ENCODE measurements around the gene ZNF740. TPM values are rescaled to one million over a fixed set of nuclear protein-coding genes. Genes with fewer than 3 reads are reported as not detected.

ZNF740 gene
- total RNA-seq, 1 experiment from 2014 or later: 49.7 TPM

DNA sequence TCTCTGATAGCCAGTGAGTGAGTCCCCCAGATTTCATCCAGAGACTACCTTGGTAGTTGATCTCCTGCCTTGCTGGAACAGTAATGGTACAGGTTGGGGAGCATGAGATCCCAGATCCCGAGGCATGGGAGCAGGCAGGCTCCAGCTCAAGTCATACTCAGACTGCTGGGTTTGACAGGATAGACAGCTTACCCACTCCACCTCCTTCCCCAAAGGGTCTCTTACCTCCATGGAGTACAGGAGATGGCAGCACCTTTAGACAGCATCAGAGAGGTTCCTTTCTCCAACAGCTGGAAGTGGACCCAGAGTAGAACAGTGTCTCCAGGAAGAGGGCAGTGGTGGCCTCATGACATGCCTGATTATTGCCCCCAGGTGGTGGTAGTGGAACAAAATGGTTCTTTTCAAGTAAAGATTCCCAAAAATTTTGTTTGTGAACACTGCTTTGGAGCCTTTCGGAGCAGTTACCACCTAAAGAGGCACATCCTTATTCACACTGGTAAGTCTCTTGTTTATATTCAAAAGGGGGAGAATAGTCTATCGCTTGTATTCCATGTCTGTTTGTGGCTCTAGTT is 5.1 kb downstream of the ZNF740 start:
- CTCF ChIA-PET: interaction anchor here (0.6 to 1.5 kb wide), 2 partner anchors 11 to 91 kb away, joined by 3 to 5 read pairs; no protein-coding TSS in a partner anchor
- H3K27me3 ChIP-seq (ENCODE audit: insufficient read depth, low read length): no peaks in the 10 kb centered on the region
- intact Hi-C loops (cut with micrococcal nuclease): no loop called here
- no peak overlapping the region for H3K4me2 ChIP-seq (ENCODE audit: low read length)
- no TSS peak for BruUV-seq (replicated peaks)
- no peak overlapping the region for H3K9ac ChIP-seq (ENCODE audit: low read length)
- H2AFZ ChIP-seq (ENCODE audit: low read depth, low read length, poor library complexity, severe bottlenecking): no peak overlapping the region
- no peak overlapping the region for H3K27ac ChIP-seq (ENCODE audit: low read depth, low read length)
- H3K9me2 ChIP-seq (ENCODE audit: insufficient read depth): no peaks in the 10 kb centered on the region
- H4K20me1 ChIP-seq (ENCODE audit: insufficient read depth): no peaks in the 10 kb centered on the region
- RAD21 ChIA-PET (ENCODE audit: low non-redundant PET in 1 of 2, low total read pairs in 2 of 2, uncharacterized antibody in 2 of 2, unreplicated experiment in 2 of 2): no interaction called here
- H3K4me3 ChIP-seq (replicated peaks in 1 of 2; ENCODE audit: low read depth in 1 of 2, low read length in 2 of 2): no peak overlapping the region
- ATAC-seq (no peak), DNase-seq (ENCODE audit: low read depth, low spot score) (no peak)
- peaks cover 47 to 52% of the 10 kb centered on the region in 2 experiments; a peak in 3 of 4 replicates for H3K36me3 ChIP-seq (ENCODE audit: control insufficient read depth in 1 of 2, insufficient read depth in 2 of 2, low read length in 2 of 2)
- TF ChIP-seq FOSL1 (IDR thresholded peaks at IDR 0.05; ENCODE audit: low read depth) (no peak), CEBPB (IDR thresholded peaks at IDR 0.05; ENCODE audit: low read depth) (no peak), RAD21 (IDR thresholded peaks at IDR 0.05; ENCODE audit: low read depth) (0 out of 2 replicates have a peak, but pooled peaks have one; percentile 17)
- TF ChIP-seq, protein P1, sequence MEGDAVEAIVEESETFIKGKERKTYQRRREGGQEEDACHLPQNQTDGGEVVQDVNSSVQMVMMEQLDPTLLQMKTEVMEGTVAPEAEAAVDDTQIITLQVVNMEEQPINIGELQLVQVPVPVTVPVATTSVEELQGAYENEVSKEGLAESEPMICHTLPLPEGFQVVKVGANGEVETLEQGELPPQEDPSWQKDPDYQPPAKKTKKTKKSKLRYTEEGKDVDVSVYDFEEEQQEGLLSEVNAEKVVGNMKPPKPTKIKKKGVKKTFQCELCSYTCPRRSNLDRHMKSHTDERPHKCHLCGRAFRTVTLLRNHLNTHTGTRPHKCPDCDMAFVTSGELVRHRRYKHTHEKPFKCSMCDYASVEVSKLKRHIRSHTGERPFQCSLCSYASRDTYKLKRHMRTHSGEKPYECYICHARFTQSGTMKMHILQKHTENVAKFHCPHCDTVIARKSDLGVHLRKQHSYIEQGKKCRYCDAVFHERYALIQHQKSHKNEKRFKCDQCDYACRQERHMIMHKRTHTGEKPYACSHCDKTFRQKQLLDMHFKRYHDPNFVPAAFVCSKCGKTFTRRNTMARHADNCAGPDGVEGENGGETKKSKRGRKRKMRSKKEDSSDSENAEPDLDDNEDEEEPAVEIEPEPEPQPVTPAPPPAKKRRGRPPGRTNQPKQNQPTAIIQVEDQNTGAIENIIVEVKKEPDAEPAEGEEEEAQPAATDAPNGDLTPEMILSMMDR (IDR thresholded peaks at IDR 0.05 in 2 of 3, conservative IDR thresholded peaks at IDR 0.05 in 1 of 3; ENCODE audit: borderline replicate concordance in 1 of 3, insufficient read depth in 1 of 3, low read depth in 2 of 3, low read length in 2 of 3): peak; percentile 9 to 23 (median 16); a peak in 3 of 6 replicates
- H3K9me3 ChIP-seq (ENCODE audit: control insufficient read depth in 1 of 2, insufficient read depth in 1 of 2, low read depth in 1 of 2, low read length in 2 of 2): no peaks in the 10 kb centered on the region
- peaks cover 34% of the 10 kb centered on the region for H3K79me2 ChIP-seq (ENCODE audit: insufficient read depth, low read length)
- H3K4me1 ChIP-seq (ENCODE audit: control insufficient read depth in 1 of 2, insufficient read depth in 2 of 2, low read length in 2 of 2): peaks cover 11 to 18% of the 10 kb centered on the region in 2 experiments
- POLR2A ChIA-PET: no interaction called here

DNA sequence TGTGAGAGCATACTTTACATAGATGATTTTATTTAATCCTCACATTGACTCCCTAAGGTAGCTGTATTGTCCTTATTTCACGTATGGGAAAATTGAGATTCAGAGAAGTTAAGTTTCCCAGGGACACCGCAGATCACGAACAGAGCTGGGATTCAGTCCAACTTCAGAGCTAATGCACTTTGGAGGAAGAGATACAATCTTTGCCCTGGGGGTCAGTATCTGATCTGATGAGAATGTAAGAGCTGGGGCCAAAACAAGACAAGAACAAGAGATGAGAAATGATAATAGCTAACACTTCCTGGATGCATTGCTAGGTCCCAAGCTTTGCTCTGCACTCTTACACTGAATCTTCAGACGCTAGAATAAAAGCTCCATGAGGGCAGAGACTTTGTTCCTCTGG is 6.2 kb downstream of the ZNF740 start:
- Histone ChIP-seq H3K9ac (ENCODE audit: low read length) (no peak overlapping the region), H2AFZ (ENCODE audit: low read depth, low read length, poor library complexity, severe bottlenecking) (no peak overlapping the region), H3K36me3 (ENCODE audit: control insufficient read depth in 1 of 2, insufficient read depth in 2 of 2, low read length in 2 of 2) (peaks cover 47 to 51% of the 10 kb centered on the region in 2 experiments; a peak in 3 of 4 replicates), H3K4me3 (replicated peaks in 1 of 2; ENCODE audit: low read depth in 1 of 2, low read length in 2 of 2) (no peak overlapping the region), H3K9me3 (ENCODE audit: control insufficient read depth in 1 of 2, insufficient read depth in 1 of 2, low read depth in 1 of 2, low read length in 2 of 2) (no peaks in the 10 kb centered on the region), H4K20me1 (ENCODE audit: insufficient read depth) (no peaks in the 10 kb centered on the region), H3K27ac (ENCODE audit: low read depth, low read length) (no peak overlapping the region), H3K79me2 (ENCODE audit: insufficient read depth, low read length) (peaks cover 26% of the 10 kb centered on the region), H3K4me1 (ENCODE audit: control insufficient read depth in 1 of 2, insufficient read depth in 2 of 2, low read length in 2 of 2) (peaks cover 7 to 11% of the 10 kb centered on the region in 2 experiments), H3K9me2 (ENCODE audit: insufficient read depth) (no peaks in the 10 kb centered on the region), H3K27me3 (ENCODE audit: insufficient read depth, low read length) (no peaks in the 10 kb centered on the region), H3K4me2 (ENCODE audit: low read length) (no peak overlapping the region)
- ChIA-PET POLR2A (no interaction called here), RAD21 (ENCODE audit: low non-redundant PET in 1 of 2, low total read pairs in 2 of 2, uncharacterized antibody in 2 of 2, unreplicated experiment in 2 of 2) (no interaction called here), CTCF (interaction anchor here (0.6 to 2.5 kb wide), 5 partner anchors 11 to 135 kb away, joined by 3 to 12 read pairs (median 3); partner anchors contain the start of gene AAAS)
- ATAC-seq: no peak
- no TSS peak for BruUV-seq (replicated peaks)
- intact Hi-C loops (cut with micrococcal nuclease): no loop called here
- no peak for DNase-seq (ENCODE audit: low read depth, low spot score)
- no peak for TF ChIP-seq CBX3 (IDR thresholded peaks at IDR 0.05; ENCODE audit: low read depth)
- TF ChIP-seq EZH2phosphoT487 (IDR thresholded peaks at IDR 0.05; ENCODE audit: borderline replicate concordance): no peak
- TF ChIP-seq, protein P2, sequence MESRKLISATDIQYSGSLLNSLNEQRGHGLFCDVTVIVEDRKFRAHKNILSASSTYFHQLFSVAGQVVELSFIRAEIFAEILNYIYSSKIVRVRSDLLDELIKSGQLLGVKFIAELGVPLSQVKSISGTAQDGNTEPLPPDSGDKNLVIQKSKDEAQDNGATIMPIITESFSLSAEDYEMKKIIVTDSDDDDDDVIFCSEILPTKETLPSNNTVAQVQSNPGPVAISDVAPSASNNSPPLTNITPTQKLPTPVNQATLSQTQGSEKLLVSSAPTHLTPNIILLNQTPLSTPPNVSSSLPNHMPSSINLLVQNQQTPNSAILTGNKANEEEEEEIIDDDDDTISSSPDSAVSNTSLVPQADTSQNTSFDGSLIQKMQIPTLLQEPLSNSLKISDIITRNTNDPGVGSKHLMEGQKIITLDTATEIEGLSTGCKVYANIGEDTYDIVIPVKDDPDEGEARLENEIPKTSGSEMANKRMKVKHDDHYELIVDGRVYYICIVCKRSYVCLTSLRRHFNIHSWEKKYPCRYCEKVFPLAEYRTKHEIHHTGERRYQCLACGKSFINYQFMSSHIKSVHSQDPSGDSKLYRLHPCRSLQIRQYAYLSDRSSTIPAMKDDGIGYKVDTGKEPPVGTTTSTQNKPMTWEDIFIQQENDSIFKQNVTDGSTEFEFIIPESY (IDR thresholded peaks at IDR 0.05; ENCODE audit: extremely low read depth, insufficient replicate concordance, low read length): no peak
- TF ChIP-seq EZH2 (IDR thresholded peaks at IDR 0.05): no peak
- TF ChIP-seq JUND (IDR thresholded peaks at IDR 0.05): no peak
- no peak for TF ChIP-seq SRF (IDR thresholded peaks at IDR 0.05; ENCODE audit: low read depth)
- no peak for TF ChIP-seq YY1 (IDR thresholded peaks at IDR 0.05; ENCODE audit: extremely low read depth, insufficient replicate concordance, low read depth, low read length)
- TF ChIP-seq EGR1 (IDR thresholded peaks at IDR 0.05; ENCODE audit: low read depth): no peak
- TF ChIP-seq, protein P3, sequence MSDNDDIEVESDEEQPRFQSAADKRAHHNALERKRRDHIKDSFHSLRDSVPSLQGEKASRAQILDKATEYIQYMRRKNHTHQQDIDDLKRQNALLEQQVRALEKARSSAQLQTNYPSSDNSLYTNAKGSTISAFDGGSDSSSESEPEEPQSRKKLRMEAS (IDR thresholded peaks at IDR 0.05): no peak
- TF ChIP-seq, protein P4, sequence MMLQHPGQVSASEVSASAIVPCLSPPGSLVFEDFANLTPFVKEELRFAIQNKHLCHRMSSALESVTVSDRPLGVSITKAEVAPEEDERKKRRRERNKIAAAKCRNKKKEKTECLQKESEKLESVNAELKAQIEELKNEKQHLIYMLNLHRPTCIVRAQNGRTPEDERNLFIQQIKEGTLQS (IDR thresholded peaks at IDR 0.05): no peak
- no peak for TF ChIP-seq ZFX (IDR thresholded peaks at IDR 0.05)
